Nephron (organoid): Measurements from ENCODE around the gene TRDN.

ENCODE experiments used
- H3K27ac Mint-ChIP-seq, 3 experiments: 2 replicates each; pipeline ENCODE4 v1.8.0; 2020; ENCODE audit warnings: mixed read lengths in 3 of 3, mild to moderate bottlenecking in 2 of 3, moderate library complexity in 1 of 3
- H3K27me3 Mint-ChIP-seq: 2 replicates; pipeline ENCODE4 v1.8.0; 2021; ENCODE audit warnings: low read depth, mild to moderate bottlenecking, moderate library complexity, mixed read lengths
- H3K36me3 Mint-ChIP-seq: 2 replicates; pipeline ENCODE4 v1.8.0; 2020; ENCODE audit warnings: low read depth, mixed read lengths
- H3K4me1 Mint-ChIP-seq: 2 replicates; pipeline ENCODE4 v1.8.0; 2020; ENCODE audit warnings: mixed read lengths
- H3K4me3 Mint-ChIP-seq, 3 experiments: 2 replicates each; pipeline ENCODE4 v1.8.0; 2020; ENCODE audit warnings: mild to moderate bottlenecking in 3 of 3, mixed read lengths in 3 of 3, moderate library complexity in 2 of 3
- H3K9me3 Mint-ChIP-seq: 2 replicates; pipeline ENCODE4 v1.8.0; 2020; ENCODE audit warnings: mixed read lengths
- CTCF ChIP-seq, 3 experiments: fragments of 200-600 bp; sonication (generic); IDR thresholded peaks; one replicate each; pipeline ENCODE4 v1.5.0; 2021; ENCODE audit warnings: antibody characterized with exemption in 3 of 3; ENCODE audit not compliant: unreplicated experiment in 3 of 3

The TRDN gene

GRCh38 chr6:123625696-123626095 lies 11.1 kb downstream of the TRDN start:
- no peak overlapping the region for H3K4me3 Mint-ChIP-seq
- H3K27ac Mint-ChIP-seq: no peak overlapping the region
- H3K4me1 Mint-ChIP-seq: no peaks in the 10 kb centered on the region
- TF ChIP-seq CTCF (IDR thresholded peaks at IDR 0.05; ENCODE audit: unreplicated experiment in 3 of 3): no peak
- H3K36me3 Mint-ChIP-seq: no peaks in the 10 kb centered on the region
- no peaks in the 10 kb centered on the region for H3K27me3 Mint-ChIP-seq
- H3K9me3 Mint-ChIP-seq: no peaks in the 10 kb centered on the region

- no peak overlapping the region for H3K4me3 Mint-ChIP-seq
- H3K27ac Mint-ChIP-seq: no peak overlapping the region
- H3K9me3 Mint-ChIP-seq: no peaks in the 10 kb centered on the region
- no peaks in the 10 kb centered on the region for H3K27me3 Mint-ChIP-seq
- no peaks in the 10 kb centered on the region for H3K36me3 Mint-ChIP-seq
- no peak for TF ChIP-seq CTCF (IDR thresholded peaks at IDR 0.05; ENCODE audit: unreplicated experiment in 3 of 3)
- H3K4me1 Mint-ChIP-seq: no peaks in the 10 kb centered on the region
Measured at GRCh38 chr6:123622780-123623179, 14.0 kb downstream of the TRDN start.

GRCh38 chr6:123619156-123619555 lies 17.6 kb downstream of the TRDN start:
- TF ChIP-seq CTCF (IDR thresholded peaks at IDR 0.05; ENCODE audit: unreplicated experiment in 3 of 3): no peak
- H3K36me3 Mint-ChIP-seq: no peaks in the 10 kb centered on the region
- no peak overlapping the region for H3K27ac Mint-ChIP-seq

GRCh38 chr6:123616942-123617341 lies 19.8 kb downstream of the TRDN start:
- no peak overlapping the region for H3K27ac Mint-ChIP-seq
- H3K9me3 Mint-ChIP-seq: no peaks in the 10 kb centered on the region
- H3K4me3 Mint-ChIP-seq: no peak overlapping the region
- no peak for TF ChIP-seq CTCF (IDR thresholded peaks at IDR 0.05; ENCODE audit: unreplicated experiment in 3 of 3)
- H3K36me3 Mint-ChIP-seq: no peaks in the 10 kb centered on the region
- H3K4me1 Mint-ChIP-seq: peaks cover 6% of the 10 kb centered on the region
- no peaks in the 10 kb centered on the region for H3K27me3 Mint-ChIP-seq

More at GRCh38 chr6:123619156-123619555, 17.6 kb downstream of the TRDN start:
- Mint-ChIP-seq H3K9me3 (no peaks in the 10 kb centered on the region), H3K4me1 (peaks cover 6% of the 10 kb centered on the region), H3K4me3 (no peak overlapping the region), H3K27me3 (no peaks in the 10 kb centered on the region)

GRCh38 chr6:123616016-123616415 lies 20.7 kb downstream of the TRDN start:
- H3K9me3 Mint-ChIP-seq: no peaks in the 10 kb centered on the region
- no peaks in the 10 kb centered on the region for H3K36me3 Mint-ChIP-seq
- H3K27ac Mint-ChIP-seq: no peak overlapping the region
- H3K4me3 Mint-ChIP-seq: no peak overlapping the region
- no peaks in the 10 kb centered on the region for H3K27me3 Mint-ChIP-seq
- no peak for TF ChIP-seq CTCF (IDR thresholded peaks at IDR 0.05; ENCODE audit: unreplicated experiment in 3 of 3)
- peaks cover 6% of the 10 kb centered on the region for H3K4me1 Mint-ChIP-seq

GRCh38 chr6:123610779-123611178 lies 26.0 kb downstream of the TRDN start:
- H3K4me3 Mint-ChIP-seq: no peak overlapping the region
- no peaks in the 10 kb centered on the region for H3K36me3 Mint-ChIP-seq
- H3K27ac Mint-ChIP-seq: no peak overlapping the region
- no peak for TF ChIP-seq CTCF (IDR thresholded peaks at IDR 0.05; ENCODE audit: unreplicated experiment in 3 of 3)
- no peaks in the 10 kb centered on the region for H3K9me3 Mint-ChIP-seq
- no peaks in the 10 kb centered on the region for H3K27me3 Mint-ChIP-seq
- no peaks in the 10 kb centered on the region for H3K4me1 Mint-ChIP-seq
